Activated gamma-delta T cell treated with anti-CD3 and anti-CD28 coated beads, Interleukin-2, amount 50 U/mL, for 16 hours (primary cell): ENCODE measurements around the gene SLC35A3.

Experiments
- DNase-seq: peaks from one replicate; pipeline ENCODE4 v3.0.0-alpha.2; 2020; ENCODE audit warnings: low read depth

SLC35A3 gene

GRCh38 chr1:100077531-100077930 is 107.7 kb downstream of the SLC35A3 start:
- no peak for DNase-seq

GRCh38 chr1:100080331-100080730 is 110.5 kb downstream of the SLC35A3 start:
- no peak for DNase-seq
